ENCODE data around the gene MIA3. TPM values are rescaled to one million over a fixed set of nuclear protein-coding genes. Genes with fewer than 3 reads are reported as not detected.

The MIA3 gene
- total and polyA plus RNA-seq, 11 donors, result 20.2 to 71.1 (median 58.9) TPM

GRCh38 chr1:222613627-222614026, 4.3 kb upstream of the MIA3 start:
- Histone ChIP-seq H3K4me3 (no peak overlapping the region), H3K36me3 (no peaks in the 10 kb centered on the region), H3K27me3 (peaks cover 0 to 12% (median 0%) of the 10 kb centered on the region in 9 donors), H3K27ac (no peak overlapping the region), H3K9me3 (no peaks in the 10 kb centered on the region), H3K4me1 (peaks cover 0 to 6% (median 0%) of the 10 kb centered on the region in 12 donors)
- ATAC-seq, result no peak
- 38 to 54% (median 44%) methylated on average over 1 of the region's 1 CpG for WGBS, 4 donors
- intact Hi-C loops (cut with DNase I), result no loop called here
- DNase-seq, result no peak
- TF ChIP-seq POLR2A (IDR thresholded peaks at IDR 0.05) (no peak), CTCF (IDR thresholded peaks at IDR 0.05) (no peak)

GRCh38 chr1:222616525-222616924, 1.4 kb upstream of the MIA3 start:
- DNase-seq, result no peak
- ATAC-seq, result no peak
- peak overlapping the region in 1 of 12 donors; percentile 81 for H3K27ac ChIP-seq
- TF ChIP-seq POLR2A (IDR thresholded peaks at IDR 0.05), result no peak
- TF ChIP-seq CTCF (IDR thresholded peaks at IDR 0.05), result no peak
- intact Hi-C loops (cut with DNase I), result no loop called here
- peaks cover 0 to 16% (median 10%) of the 10 kb centered on the region in 12 donors for H3K4me1 ChIP-seq
- no peaks in the 10 kb centered on the region for H3K9me3 ChIP-seq
- H3K4me3 ChIP-seq, result no peak overlapping the region
- 75 to 81% (median 76%) methylated on average over 5 of the region's 5 CpGs for WGBS, 4 donors
- peaks cover 0 to 12% (median 0%) of the 10 kb centered on the region in 9 donors for H3K27me3 ChIP-seq
- peaks cover 0 to 6% (median 3%) of the 10 kb centered on the region in 9 donors for H3K36me3 ChIP-seq

- H3K9me3 ChIP-seq, result no peaks in the 10 kb centered on the region
- WGBS, 4 donors, result 2 to 7% (median 3%) methylated on average over 18 to 37 of the region's 37 CpGs
- peaks cover 0 to 16% (median 10%) of the 10 kb centered on the region in 12 donors for H3K4me1 ChIP-seq
- H3K36me3 ChIP-seq, result peaks cover 0 to 16% (median 10%) of the 10 kb centered on the region in 9 donors
- TF ChIP-seq POLR2A (IDR thresholded peaks at IDR 0.05) (peak in 1 of 2 donors; percentile 35), CTCF (IDR thresholded peaks at IDR 0.05) (no peak)
- ATAC-seq, result peak; percentile 90 to 98 (median 94)
- intact Hi-C loops (cut with DNase I), result loop anchor here in 1 of 10 donors (1.0 kb wide), 1 partner anchor 28 kb away; the partner anchor contains the start of gene TAF1A
- peak overlapping the region; percentile 32 to 98 (median 72) for H3K4me3 ChIP-seq
- DNase-seq, result peak; percentile 92 to 96 (median 94)
- H3K27me3 ChIP-seq, result peaks cover 0 to 12% (median 0%) of the 10 kb centered on the region in 9 donors
- H3K27ac ChIP-seq, result peak overlapping the region in 10 of 12 donors; percentile 18 to 81 (median 54)
Observed at GRCh38 chr1:222617367-222617951, 438 bp upstream of the MIA3 start.

- no peaks in the 10 kb centered on the region for H3K9me3 ChIP-seq
- peaks cover 0 to 5% (median 0%) of the 10 kb centered on the region in 9 donors for H3K27me3 ChIP-seq
- ATAC-seq (peak in 3 of 4 donors; percentile 8 to 30 (median 25)), DNase-seq (peak in 3 of 5 donors; percentile 11 to 32 (median 28))
- H3K4me3 ChIP-seq, result peak overlapping the region; percentile 75 to 99 (median 96)
- no peak for TF ChIP-seq POLR2A (IDR thresholded peaks at IDR 0.05)
- no peak for TF ChIP-seq CTCF (IDR thresholded peaks at IDR 0.05)
- H3K27ac ChIP-seq, result peak overlapping the region in 5 of 12 donors; percentile 65 to 87 (median 83)
- 16 to 21% (median 19%) methylated on average over 15 to 20 of the region's 20 CpGs for WGBS, 4 donors
- peaks cover 0 to 29% (median 20%) of the 10 kb centered on the region in 9 donors for H3K36me3 ChIP-seq
- peaks cover 0 to 20% (median 10%) of the 10 kb centered on the region in 12 donors for H3K4me1 ChIP-seq
- intact Hi-C loops (cut with DNase I), result loop anchor here in 2 of 10 donors (2.0 kb wide), 2 partner anchors 22 to 30 kb away; partner anchors contain the start of gene TAF1A (in 1 of the 2)
Observed at GRCh38 chr1:222618880-222619596, 1.1 kb downstream of the MIA3 start.
